Left colon (tissue), 2 donors: ENCODE results near the gene APP. TPM values are rescaled to one million over a fixed set of nuclear protein-coding genes. Genes with fewer than 3 reads are reported as not detected.

Experiments
- ATAC-seq: fragments of 200-7000 bp; cut with Tn5 transposase; one replicate; pipeline ENCODE4 v1.9.1; 2020; ENCODE audit warnings: mild to moderate bottlenecking, moderate library complexity
- DNase-seq, 2 donors: peaks; one replicate each; pipeline ENCODE4 v3.0.0-alpha.2; 2020
- intact Hi-C, 2 donors: fragments of 100-400 bp; cut with DNase I in 1 of 2; cut with micrococcal nuclease in 1 of 2; formaldehyde crosslinking; loops; one replicate each; pipeline versions ENCODE4 v1.11.2 to v1.14.0; 2022; cut with DNase I, micrococcal nuclease
- long read RNA-seq: library from polyadenylated mRNA; unstranded; transcript quantifications from one replicate; pipeline ENCODE4 v2.0.0, GENCODE V29; 2021
- total RNA-seq, 2 donors: library from RNA; stranded (reverse); fragmentation: NEBNext Ultra II Directional; extraction: Animal tissue kit (Norgen Biotek cat#: 25700); gene quantifications; one replicate each; pipeline ENCODE4 v1.2.1, GENCODE V29; 2021
- donor health status: DM: no; HTN: no; CAD: no.
- donor health status: DM: yes; HTN: yes; CAD: no.

The APP gene
- 100 to 1,000 TPM; 884 to 960 TPM for total RNA-seq
- long read RNA-seq, transcript APP-201 (18 exons, 3,467 nt): minor isoform, 6 of 73 reads
- long read RNA-seq, transcript APP-204 (17 exons, 3,543 nt): major isoform, 28 of 73 reads
- long read RNA-seq, partial matches to known transcripts: 21 of 73 reads
- long read RNA-seq, other reads (novel, unspliced or antisense): 15 of 73 reads

GRCh38 chr21:26170471-26171257 is at the start of gene APP:
Gene APP, minus strand, starts transcription at chr21:26170770. Its CDS starts 150 bp downstream, at chr21:26170620.
- intact Hi-C loops: loop anchor here in 1 of 2 donors (5.0 kb wide), 2 partner anchors 273 to 288 kb away; no protein-coding TSS in a partner anchor
- peak; percentile 69 for ATAC-seq
- DNase-seq: peak; percentile 81 to 89

- DNase-seq (no peak), ATAC-seq (no peak)
- intact Hi-C loops: no loop called here
Measured at GRCh38 chr21:26212220-26212619, 41.6 kb upstream of the APP start.

GRCh38 chr21:26210614-26211013 is 40.0 kb upstream of the APP start:
- intact Hi-C loops: no loop called here
- no peak for ATAC-seq
- DNase-seq: no peak

- DNase-seq: no peak
- intact Hi-C loops: no loop called here
- no peak for ATAC-seq
Measured at GRCh38 chr21:26207021-26207420, 36.5 kb upstream of the APP start.

GRCh38 chr21:26199456-26199855 is 28.9 kb upstream of the APP start:
- intact Hi-C loops: no loop called here
- no peak for DNase-seq
- ATAC-seq: no peak

- intact Hi-C loops: no loop called here
- ATAC-seq (no peak), DNase-seq (no peak)
Measured at GRCh38 chr21:26195708-26196107, 25.1 kb upstream of the APP start.

GRCh38 chr21:26194811-26195251 is 24.3 kb upstream of the APP start:
- intact Hi-C loops: no loop called here
- no peak for DNase-seq
- no peak for ATAC-seq

GRCh38 chr21:26194326-26194725 is 23.8 kb upstream of the APP start:
- intact Hi-C loops: no loop called here
- no peak for DNase-seq
- ATAC-seq: no peak

GRCh38 chr21:26191609-26192008 is 21.0 kb upstream of the APP start:
- ATAC-seq (no peak), DNase-seq (no peak)
- intact Hi-C loops: no loop called here

- ATAC-seq: no peak
- DNase-seq: no peak
- intact Hi-C loops: no loop called here
Measured at GRCh38 chr21:26188422-26188821, 17.9 kb upstream of the APP start.

- intact Hi-C loops: no loop called here
- DNase-seq (no peak), ATAC-seq (no peak)
Measured at GRCh38 chr21:26185446-26185845, 14.9 kb upstream of the APP start.

- intact Hi-C loops: no loop called here
- DNase-seq: no peak
- ATAC-seq: no peak
Measured at GRCh38 chr21:26185021-26185420, 14.5 kb upstream of the APP start.

GRCh38 chr21:26179501-26179900 is 8.9 kb upstream of the APP start:
- intact Hi-C loops: no loop called here
- ATAC-seq (no peak), DNase-seq (no peak)

- DNase-seq (no peak), ATAC-seq (no peak)
- intact Hi-C loops: no loop called here
Measured at GRCh38 chr21:26177746-26178426, 7.3 kb upstream of the APP start.

GRCh38 chr21:26177187-26177586 is 6.6 kb upstream of the APP start:
- ATAC-seq (peak; percentile 21), DNase-seq (no peak)
- intact Hi-C loops: no loop called here

- ATAC-seq (no peak), DNase-seq (no peak)
- intact Hi-C loops: loop anchor here in 1 of 2 donors (5.0 kb wide), 2 partner anchors 274 to 289 kb away; no protein-coding TSS in a partner anchor
Measured at GRCh38 chr21:26171258-26172100, 909 bp upstream of the APP start.

- DNase-seq (peak; percentile 58 to 71), ATAC-seq (peak; percentile 65)
- intact Hi-C loops: loop anchor here in 1 of 2 donors (5.0 to 10.0 kb wide), 3 partner anchors 273 to 435 kb away; partner anchors contain the start of genes ATP5PF and GABPA
Measured at GRCh38 chr21:26169611-26170470, 729 bp downstream of the APP start.

GRCh38 chr21:26169061-26169610 is 1.4 kb downstream of the APP start:
- intact Hi-C loops: loop anchor here in 1 of 2 donors (10.0 kb wide), 1 partner anchor 434 kb away; the partner anchor contains the start of genes ATP5PF and GABPA
- DNase-seq (peak; percentile 49 to 55), ATAC-seq (peak; percentile 51)
